GM18870 (cell line): Measurements from ENCODE around the gene RAB39A.
A peak's percentile ranks its signal among the peaks of the same experiment; 100 is the strongest.
"Not testable (repeated sequence)": the region's sequence is repeated elsewhere in the genome, so short reads cannot be mapped to it uniquely, and the experiment has no call there.

Experiments used
- ATAC-seq: cut with Tn5 transposase; IDR thresholded peaks from one replicate; pipeline ENCODE4 v1.9.1; 2021; ENCODE audit warnings: moderate library complexity; ENCODE audit not compliant: unreplicated experiment

RAB39A gene, protein sequence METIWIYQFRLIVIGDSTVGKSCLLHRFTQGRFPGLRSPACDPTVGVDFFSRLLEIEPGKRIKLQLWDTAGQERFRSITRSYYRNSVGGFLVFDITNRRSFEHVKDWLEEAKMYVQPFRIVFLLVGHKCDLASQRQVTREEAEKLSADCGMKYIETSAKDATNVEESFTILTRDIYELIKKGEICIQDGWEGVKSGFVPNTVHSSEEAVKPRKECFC

DNA sequence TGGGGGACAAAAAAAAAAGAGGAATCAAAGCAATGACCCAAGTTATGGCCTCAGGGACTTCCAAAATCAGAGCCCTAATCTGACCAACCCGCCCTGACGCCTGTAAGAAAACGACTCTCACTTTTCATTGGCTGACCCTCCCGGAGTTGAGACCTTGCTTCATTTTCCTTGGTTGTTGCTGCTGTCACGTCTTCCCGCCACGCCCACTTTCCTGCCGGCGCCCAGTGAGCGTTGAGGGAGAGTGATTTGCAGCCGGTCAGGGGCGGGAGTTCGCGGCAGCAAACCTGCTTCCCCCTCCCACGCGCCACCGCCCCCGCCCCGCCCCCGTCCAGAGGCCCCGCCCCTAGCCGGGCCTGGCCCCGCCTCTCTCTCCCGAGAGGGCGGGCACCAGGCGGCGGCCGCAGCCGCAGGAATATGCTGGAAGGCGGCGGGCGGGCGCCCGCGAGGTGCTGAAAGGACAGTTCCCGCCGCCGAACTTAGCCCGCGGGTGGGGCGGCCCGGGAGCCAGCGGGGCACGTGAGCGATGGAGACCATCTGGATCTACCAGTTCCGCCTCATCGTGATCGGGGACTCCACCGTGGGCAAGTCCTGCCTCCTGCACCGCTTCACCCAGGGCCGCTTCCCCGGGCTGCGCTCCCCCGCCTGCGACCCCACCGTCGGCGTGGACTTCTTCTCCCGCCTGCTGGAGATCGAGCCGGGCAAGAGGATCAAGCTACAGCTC is at the start of gene RAB39A:
Gene RAB39A, plus strand, starts transcription at position 403 of the 721 bp plus-strand sequence. Its CDS starts 121 bp downstream, at position 524.
- peak; percentile 95 for ATAC-seq

GRCh38 chr11:107881471-107881870 is 46.8 kb upstream of the RAB39A start:
- ATAC-seq: not testable (repeated sequence)

DNA sequence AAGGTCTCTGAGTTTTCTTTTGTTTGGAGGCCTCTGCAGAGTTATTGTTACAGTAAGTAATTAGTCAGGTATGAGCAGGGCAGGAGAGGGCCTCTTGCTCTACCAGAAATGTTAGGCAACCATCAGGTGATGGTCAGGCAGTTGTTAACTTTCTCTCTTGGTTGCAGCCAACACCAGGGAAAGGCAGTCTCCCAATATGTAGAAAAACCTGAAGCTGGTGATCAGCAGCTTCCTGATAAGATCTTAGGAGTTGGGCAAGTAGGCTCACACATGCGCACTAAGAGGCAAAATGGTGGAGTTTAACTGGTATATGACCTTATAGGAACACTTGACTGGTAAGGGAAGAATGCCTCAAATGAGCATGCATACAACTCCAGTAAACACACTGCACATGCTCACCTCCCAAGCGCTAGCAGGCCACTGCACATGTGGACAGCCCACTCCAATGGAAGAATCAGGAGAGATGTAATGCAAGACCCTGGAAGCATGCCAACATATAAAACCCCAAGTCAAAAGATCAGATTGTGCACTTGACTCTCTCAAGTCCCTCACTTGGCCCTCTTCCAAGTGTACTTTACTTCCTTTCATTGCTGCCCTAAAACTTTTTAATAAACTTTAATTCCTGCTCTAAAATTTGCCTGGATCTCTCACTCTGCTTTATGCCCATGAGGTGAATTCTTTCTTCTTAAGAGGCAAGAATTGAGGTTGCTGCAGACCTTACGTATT is 46.0 kb upstream of the RAB39A start:
- no peak for ATAC-seq

DNA sequence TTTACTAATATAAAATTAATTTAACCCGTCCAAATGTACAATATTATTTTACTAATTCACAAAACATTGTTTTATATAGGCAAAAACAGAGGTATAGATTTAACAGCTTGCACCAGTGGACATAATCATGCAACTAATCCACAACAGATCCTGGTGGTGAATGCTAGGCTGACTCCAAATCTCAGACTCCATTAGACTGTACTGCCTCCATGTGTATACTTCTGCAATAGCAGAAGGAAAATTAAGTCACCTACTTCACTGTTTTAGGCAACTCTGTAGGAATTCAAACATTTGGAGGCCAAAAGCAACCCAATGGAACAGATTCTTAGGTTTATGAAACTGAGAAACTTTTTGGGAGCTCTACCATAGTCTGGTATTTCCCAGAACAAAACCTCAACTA is 30.0 kb upstream of the RAB39A start:
- peak; percentile 81 for ATAC-seq

DNA sequence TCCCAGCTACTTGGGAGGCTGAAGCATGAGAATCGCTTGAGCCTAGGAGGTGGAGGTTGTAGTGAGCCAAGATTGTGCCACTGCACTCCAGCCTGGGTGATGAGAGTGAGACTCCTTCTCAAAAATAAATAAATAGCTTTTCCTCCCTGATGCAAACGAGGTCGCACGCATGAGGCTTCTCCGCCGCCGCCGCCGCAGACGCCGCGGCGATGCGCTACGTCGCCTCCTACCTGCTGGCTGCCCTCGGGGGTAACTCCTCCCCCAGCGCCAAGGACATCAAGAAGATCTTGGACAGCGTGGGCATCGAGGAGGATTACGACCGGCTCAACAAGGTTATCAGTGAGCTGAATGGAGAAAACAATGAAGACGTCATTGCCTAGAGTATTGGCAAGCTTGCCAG is 20.0 kb upstream of the RAB39A start:
- ATAC-seq: no peak

- not testable (repeated sequence) for ATAC-seq
Measured at GRCh38 chr11:107912415-107912814, 15.8 kb upstream of the RAB39A start.

DNA sequence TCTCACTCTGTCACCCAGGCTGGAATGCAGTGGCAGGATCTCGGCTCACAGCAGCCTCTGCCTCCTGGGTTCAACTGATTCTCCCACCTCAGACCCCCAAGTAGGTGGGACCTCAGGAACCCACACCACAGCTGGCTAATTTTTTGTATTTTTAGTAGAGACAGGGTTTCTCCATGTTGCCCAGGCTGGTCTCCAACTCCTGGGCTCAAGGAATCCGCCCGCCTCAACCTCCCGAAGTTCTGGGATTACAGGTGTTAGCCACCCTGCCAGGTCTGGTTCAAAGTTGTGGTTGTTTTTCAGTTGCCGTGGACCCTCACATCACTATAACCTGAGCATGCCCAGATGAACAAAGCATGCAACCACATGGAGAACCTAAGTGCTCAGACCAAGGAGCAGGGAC is 13.0 kb upstream of the RAB39A start:
- no peak for ATAC-seq

GRCh38 chr11:107916671-107917241 is 11.5 kb upstream of the RAB39A start:
- ATAC-seq: no peak

DNA sequence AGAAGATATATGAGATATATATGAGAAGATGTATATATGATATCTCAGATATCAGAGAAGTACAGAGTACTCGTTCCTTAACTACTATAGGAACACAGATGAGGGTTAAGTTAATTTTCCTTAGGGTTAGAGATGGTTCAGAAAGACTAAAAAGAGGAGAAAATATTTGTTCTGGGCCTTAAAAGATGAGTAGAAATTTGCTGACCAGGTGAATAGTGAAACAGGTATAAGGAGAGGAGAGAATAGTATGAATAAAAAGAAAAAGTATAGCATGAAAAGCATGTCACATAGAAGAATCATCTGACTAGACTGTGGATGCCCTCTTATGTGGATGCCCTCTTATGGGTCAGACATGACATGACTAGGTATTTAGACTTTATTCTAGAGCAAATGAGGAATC is 6.3 kb upstream of the RAB39A start:
- ATAC-seq: no peak

GRCh38 chr11:107923519-107923918 is 4.7 kb upstream of the RAB39A start:
- ATAC-seq: not testable (repeated sequence)

DNA sequence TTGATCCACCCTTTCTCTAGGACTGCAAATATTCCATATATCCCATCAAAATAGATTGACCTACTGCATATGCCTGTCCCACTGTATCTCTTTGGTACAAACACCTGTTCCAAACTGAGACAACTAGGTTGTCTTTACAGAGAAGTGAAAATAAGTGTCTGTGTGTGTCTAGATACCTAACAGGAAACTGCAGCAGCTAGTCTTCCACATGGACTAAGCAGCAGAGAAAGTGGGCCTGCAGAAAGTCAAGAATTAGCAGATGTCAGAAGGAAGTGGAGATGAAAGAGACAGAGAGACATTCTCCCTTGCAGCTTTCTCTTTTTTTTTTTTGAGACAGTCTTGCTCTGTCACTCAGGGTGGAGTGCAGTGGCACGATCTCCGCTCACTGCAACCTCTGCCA is 3.9 kb upstream of the RAB39A start:
- no peak for ATAC-seq

- no peak for ATAC-seq
Measured at GRCh38 chr11:107927559-107927958, 689 bp upstream of the RAB39A start.

DNA sequence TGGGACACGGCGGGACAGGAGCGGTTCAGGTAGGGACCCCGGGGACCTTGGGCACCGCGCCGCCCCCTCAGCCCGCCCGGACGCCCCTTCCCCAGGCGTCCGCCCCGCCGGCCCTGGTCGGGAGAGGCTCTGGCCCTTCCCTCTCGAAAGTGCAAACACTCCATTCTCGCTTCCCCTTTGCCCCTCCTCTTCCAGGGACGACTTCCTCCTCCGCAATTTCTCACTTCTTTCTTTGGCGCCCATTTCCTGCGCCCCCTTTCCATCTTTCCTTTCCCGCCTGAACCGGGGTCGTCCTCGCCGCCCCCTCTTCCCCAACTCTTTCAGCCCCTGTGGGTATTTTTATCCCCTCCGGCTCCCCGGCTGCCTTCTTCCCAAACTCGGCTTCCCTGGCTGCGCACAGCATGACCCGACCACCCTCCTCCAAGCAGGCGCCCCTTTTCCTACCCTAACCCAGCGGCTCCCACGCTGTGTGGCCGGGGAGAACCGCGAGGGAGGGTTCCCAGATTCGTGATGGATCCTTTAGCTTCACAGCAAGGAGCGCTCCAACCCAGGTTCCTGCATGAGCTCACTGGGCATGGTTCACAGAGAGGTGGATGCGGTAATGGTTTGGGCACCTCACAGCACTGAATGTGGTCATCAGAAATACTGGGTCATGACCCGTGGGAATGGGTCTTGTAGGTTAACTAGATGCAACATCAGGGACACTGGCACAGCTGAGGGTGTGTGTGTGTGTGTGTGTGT is 689 bp downstream of the RAB39A start:
- ATAC-seq: no peak

- no peak for ATAC-seq
Measured at GRCh38 chr11:107929611-107930200, 1.5 kb downstream of the RAB39A start.

GRCh38 chr11:107931206-107931605 is 3.0 kb downstream of the RAB39A start:
- ATAC-seq: no peak

- no peak for ATAC-seq
Measured at GRCh38 chr11:107947904-107948303, 19.7 kb downstream of the RAB39A start.

- ATAC-seq: not testable (repeated sequence)
Measured at GRCh38 chr11:107948328-107948727, 20.1 kb downstream of the RAB39A start.

GRCh38 chr11:107951155-107951554 is 22.9 kb downstream of the RAB39A start:
- no peak for ATAC-seq

- no peak for ATAC-seq
Measured at GRCh38 chr11:107953446-107953845, 25.2 kb downstream of the RAB39A start.

GRCh38 chr11:107956543-107956942 is 28.3 kb downstream of the RAB39A start:
- no peak for ATAC-seq
